ENCODE measurements around the gene MTAP.

MTAP gene

GRCh38 chr9:21802418-21803000 lies at the start of gene MTAP:
MTAP (plus strand) TSS chr9:21802636; CDS start chr9:21802749, 113 bp downstream.
- in situ Hi-C loops (cut with MboI; ENCODE audit: low sequenced_read_pairs), result loop anchor here (25.0 kb wide), 2 partner anchors 185 to 660 kb away; partner anchors contain the start of genes CDKN2A and CDKN2B-AS1

- in situ Hi-C loops (cut with MboI; ENCODE audit: low sequenced_read_pairs), result no loop called here
Observed at GRCh38 chr9:21753523-21753922, 48.9 kb upstream of the MTAP start.

GRCh38 chr9:21754741-21755140 lies 47.7 kb upstream of the MTAP start:
- in situ Hi-C loops (cut with MboI; ENCODE audit: low sequenced_read_pairs), result no loop called here

GRCh38 chr9:21758540-21758939 lies 43.9 kb upstream of the MTAP start:
- in situ Hi-C loops (cut with MboI; ENCODE audit: low sequenced_read_pairs), result no loop called here

- in situ Hi-C loops (cut with MboI; ENCODE audit: low sequenced_read_pairs), result no loop called here
Observed at GRCh38 chr9:21761309-21761901, 41.0 kb upstream of the MTAP start.

- in situ Hi-C loops (cut with MboI; ENCODE audit: low sequenced_read_pairs), result no loop called here
Observed at GRCh38 chr9:21762064-21762463, 40.4 kb upstream of the MTAP start.

- in situ Hi-C loops (cut with MboI; ENCODE audit: low sequenced_read_pairs), result no loop called here
Observed at GRCh38 chr9:21764846-21765245, 37.6 kb upstream of the MTAP start.

- in situ Hi-C loops (cut with MboI; ENCODE audit: low sequenced_read_pairs), result no loop called here
Observed at GRCh38 chr9:21766096-21766495, 36.3 kb upstream of the MTAP start.

- in situ Hi-C loops (cut with MboI; ENCODE audit: low sequenced_read_pairs), result no loop called here
Observed at GRCh38 chr9:21770871-21771560, 31.4 kb upstream of the MTAP start.

GRCh38 chr9:21777701-21778100 lies 24.7 kb upstream of the MTAP start:
- in situ Hi-C loops (cut with MboI; ENCODE audit: low sequenced_read_pairs), result loop anchor here (25.0 kb wide), 3 partner anchors 315 to 565 kb away; partner anchors contain the start of genes IFNA10, IFNA16, IFNA5 and IFNA7

- in situ Hi-C loops (cut with MboI; ENCODE audit: low sequenced_read_pairs), result loop anchor here (25.0 kb wide), 3 partner anchors 316 to 566 kb away; partner anchors contain the start of genes IFNA10, IFNA16, IFNA5 and IFNA7
Observed at GRCh38 chr9:21778304-21778703, 24.1 kb upstream of the MTAP start.

- in situ Hi-C loops (cut with MboI; ENCODE audit: low sequenced_read_pairs), result loop anchor here (25.0 kb wide), 3 partner anchors 317 to 567 kb away; partner anchors contain the start of genes IFNA10, IFNA16, IFNA5 and IFNA7
Observed at GRCh38 chr9:21779397-21779796, 23.0 kb upstream of the MTAP start.

- in situ Hi-C loops (cut with MboI; ENCODE audit: low sequenced_read_pairs), result loop anchor here (25.0 kb wide), 3 partner anchors 319 to 569 kb away; partner anchors contain the start of genes IFNA10, IFNA16, IFNA5 and IFNA7
Observed at GRCh38 chr9:21781656-21782055, 20.8 kb upstream of the MTAP start.

- in situ Hi-C loops (cut with MboI; ENCODE audit: low sequenced_read_pairs), result loop anchor here (25.0 kb wide), 3 partner anchors 320 to 570 kb away; partner anchors contain the start of genes IFNA10, IFNA16, IFNA5 and IFNA7
Observed at GRCh38 chr9:21782205-21782604, 20.2 kb upstream of the MTAP start.

GRCh38 chr9:21788752-21789151 lies 13.7 kb upstream of the MTAP start:
- in situ Hi-C loops (cut with MboI; ENCODE audit: low sequenced_read_pairs), result loop anchor here (25.0 kb wide), 3 partner anchors 326 to 576 kb away; partner anchors contain the start of genes IFNA10, IFNA16, IFNA5 and IFNA7

- in situ Hi-C loops (cut with MboI; ENCODE audit: low sequenced_read_pairs), result loop anchor here (25.0 kb wide), 3 partner anchors 327 to 577 kb away; partner anchors contain the start of genes IFNA10, IFNA16, IFNA5 and IFNA7
Observed at GRCh38 chr9:21789541-21790037, 12.8 kb upstream of the MTAP start.

- in situ Hi-C loops (cut with MboI; ENCODE audit: low sequenced_read_pairs), result loop anchor here (25.0 kb wide), 3 partner anchors 333 to 583 kb away; partner anchors contain the start of genes IFNA10, IFNA16, IFNA5 and IFNA7
Observed at GRCh38 chr9:21795483-21795882, 7.0 kb upstream of the MTAP start.

- in situ Hi-C loops (cut with MboI; ENCODE audit: low sequenced_read_pairs), result loop anchor here (25.0 kb wide), 3 partner anchors 334 to 584 kb away; partner anchors contain the start of genes IFNA10, IFNA16, IFNA5 and IFNA7
Observed at GRCh38 chr9:21796768-21797167, 5.7 kb upstream of the MTAP start.

- in situ Hi-C loops (cut with MboI; ENCODE audit: low sequenced_read_pairs), result loop anchor here (25.0 kb wide), 2 partner anchors 186 to 661 kb away; partner anchors contain the start of genes CDKN2A and CDKN2B-AS1
Observed at GRCh38 chr9:21800931-21801682, 1.3 kb upstream of the MTAP start.
